ENCODE results near the gene ZNF319.

The ZNF319 gene

DNA sequence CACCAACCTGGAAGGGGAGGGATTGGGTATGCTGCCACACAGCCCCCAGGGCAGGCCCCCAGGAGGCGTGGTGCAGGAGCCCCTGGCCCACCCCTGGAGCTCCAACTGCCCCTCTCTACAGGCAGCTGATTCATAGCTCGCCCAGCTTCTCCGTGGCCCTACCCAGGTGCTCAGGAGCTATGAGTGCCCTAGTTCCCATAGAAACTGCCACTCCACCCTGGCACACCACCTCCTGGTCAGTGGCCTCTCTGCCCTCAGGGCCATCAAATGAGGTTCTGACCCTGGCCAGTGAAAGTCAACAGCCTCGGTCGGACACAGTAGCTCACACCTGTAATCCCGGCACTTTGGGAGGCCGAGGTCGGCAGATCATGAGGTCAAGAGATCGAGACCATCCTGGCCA, 47.6 kb downstream of the ZNF319 start:
- no peak overlapping the region for H4K5ac ChIP-seq (ENCODE audit: low read length)
- no peaks in the 10 kb centered on the region for H3K36me3 ChIP-seq (ENCODE audit: control insufficient read depth, insufficient read depth, low read length)
- H2BK120ac ChIP-seq (ENCODE audit: low read depth, low read length) = no peak overlapping the region
- no peak overlapping the region for H3K18ac ChIP-seq (ENCODE audit: low read length)
- H3K27ac ChIP-seq (ENCODE audit: low read depth, low read length) = no peak overlapping the region
- H3K23ac ChIP-seq (ENCODE audit: low read length) = no peak overlapping the region
- no peak overlapping the region for H3K4me3 ChIP-seq (ENCODE audit: low read length)
- no peak for DNase-seq
- no peak overlapping the region for H4K8ac ChIP-seq (ENCODE audit: low read depth, low read length)
- no peak overlapping the region for H3K56ac ChIP-seq (ENCODE audit: low read length)
- H3K4ac ChIP-seq (ENCODE audit: low read depth, low read length) = no peak overlapping the region
- H2BK5ac ChIP-seq (ENCODE audit: low read length) = no peak overlapping the region
- H3K79me2 ChIP-seq (ENCODE audit: control insufficient read depth, insufficient read depth, low read length) = no peaks in the 10 kb centered on the region
- H3K79me1 ChIP-seq (ENCODE audit: low read length) = no peaks in the 10 kb centered on the region
- no CpG with 5 or more reads among the region's 9 CpGs for WGBS (ENCODE audit: extremely low coverage, insufficient coverage, low lambda C conversion rate)
- no peak overlapping the region for H3K4me2 ChIP-seq (ENCODE audit: low read length)
- H3K4me1 ChIP-seq (ENCODE audit: control insufficient read depth, low read depth, low read length) = no peaks in the 10 kb centered on the region
- no peaks in the 10 kb centered on the region for H3K27me3 ChIP-seq (ENCODE audit: insufficient read depth, low read length, poor library complexity)
- H3K9ac ChIP-seq (ENCODE audit: low read length) = no peak overlapping the region
- no peak overlapping the region for H2BK15ac ChIP-seq (replicated peaks; ENCODE audit: low read depth)
- H2AK5ac ChIP-seq (ENCODE audit: low read length) = no peak overlapping the region

DNA sequence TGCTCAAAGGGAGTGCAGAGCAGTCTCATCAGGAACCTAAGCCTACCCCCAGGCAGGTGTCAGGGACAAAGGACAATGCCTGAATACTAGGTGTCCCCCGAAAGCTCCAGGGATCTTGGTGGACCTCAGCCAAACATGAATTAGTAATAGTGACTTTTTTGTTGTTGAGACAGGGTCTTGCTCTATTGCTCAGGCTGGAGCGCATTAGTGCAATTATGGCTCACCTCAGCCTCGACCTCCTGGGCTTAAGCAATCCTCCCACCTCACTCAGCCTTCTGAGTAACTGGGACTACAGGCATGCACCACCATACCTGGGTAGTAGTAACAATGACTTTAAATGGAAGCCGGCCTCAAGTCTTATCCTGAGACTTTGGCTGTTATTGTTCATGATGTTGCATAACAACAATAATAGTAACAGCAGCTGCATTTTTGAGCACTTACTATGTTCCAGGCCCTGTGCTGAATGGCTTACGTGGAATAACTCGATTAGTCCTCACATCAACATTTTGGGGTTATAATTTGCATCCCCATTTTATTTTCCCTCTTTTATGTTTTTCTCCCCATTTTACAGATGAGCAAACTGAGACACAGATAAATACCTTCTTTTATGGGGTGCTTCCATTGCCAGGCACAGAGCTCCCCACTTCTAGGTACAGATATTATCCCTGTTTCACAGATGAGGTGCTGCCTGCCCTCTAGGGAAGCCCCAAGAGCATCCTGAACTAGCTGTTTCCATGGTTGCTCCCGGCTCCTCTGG, 49.1 kb downstream of the ZNF319 start:
- Histone ChIP-seq H4K5ac (ENCODE audit: low read length) (no peak overlapping the region), H3K79me1 (ENCODE audit: low read length) (no peaks in the 10 kb centered on the region), H2BK120ac (ENCODE audit: low read depth, low read length) (no peak overlapping the region), H3K27me3 (ENCODE audit: insufficient read depth, low read length, poor library complexity) (no peaks in the 10 kb centered on the region), H3K79me2 (ENCODE audit: control insufficient read depth, insufficient read depth, low read length) (no peaks in the 10 kb centered on the region), H2AK5ac (ENCODE audit: low read length) (no peak overlapping the region), H3K9ac (ENCODE audit: low read length) (no peak overlapping the region), H2BK5ac (ENCODE audit: low read length) (no peak overlapping the region), H3K36me3 (ENCODE audit: control insufficient read depth, insufficient read depth, low read length) (no peaks in the 10 kb centered on the region), H4K8ac (ENCODE audit: low read depth, low read length) (no peak overlapping the region), H3K56ac (ENCODE audit: low read length) (no peak overlapping the region), H3K4me3 (ENCODE audit: low read length) (no peak overlapping the region), H3K23ac (ENCODE audit: low read length) (no peak overlapping the region), H3K27ac (ENCODE audit: low read depth, low read length) (no peak overlapping the region), H2BK15ac (replicated peaks; ENCODE audit: low read depth) (no peak overlapping the region), H3K18ac (ENCODE audit: low read length) (no peak overlapping the region), H3K4me2 (ENCODE audit: low read length) (no peak overlapping the region), H3K4ac (ENCODE audit: low read depth, low read length) (no peak overlapping the region), H3K4me1 (ENCODE audit: control insufficient read depth, low read depth, low read length) (no peaks in the 10 kb centered on the region)
- DNase-seq = no peak
- WGBS (ENCODE audit: extremely low coverage, insufficient coverage, low lambda C conversion rate) = no CpG with 5 or more reads among the region's 7 CpGs

GRCh38 chr16:57950382-57950781, 50.1 kb downstream of the ZNF319 start:
- no peak overlapping the region for H3K27ac ChIP-seq (ENCODE audit: low read depth, low read length)
- no peaks in the 10 kb centered on the region for H3K4me1 ChIP-seq (ENCODE audit: control insufficient read depth, low read depth, low read length)
- H3K36me3 ChIP-seq (ENCODE audit: control insufficient read depth, insufficient read depth, low read length) = no peaks in the 10 kb centered on the region
- no peak overlapping the region for H4K5ac ChIP-seq (ENCODE audit: low read length)
- no peak overlapping the region for H3K4me3 ChIP-seq (ENCODE audit: low read length)
- H3K27me3 ChIP-seq (ENCODE audit: insufficient read depth, low read length, poor library complexity) = no peaks in the 10 kb centered on the region
- no peak overlapping the region for H2BK120ac ChIP-seq (ENCODE audit: low read depth, low read length)
- no peaks in the 10 kb centered on the region for H3K79me2 ChIP-seq (ENCODE audit: control insufficient read depth, insufficient read depth, low read length)
- no peak overlapping the region for H3K23ac ChIP-seq (ENCODE audit: low read length)
- H3K18ac ChIP-seq (ENCODE audit: low read length) = no peak overlapping the region
- H3K56ac ChIP-seq (ENCODE audit: low read length) = no peak overlapping the region
- H2BK5ac ChIP-seq (ENCODE audit: low read length) = no peak overlapping the region
- no peak overlapping the region for H2BK15ac ChIP-seq (replicated peaks; ENCODE audit: low read depth)
- no peak overlapping the region for H3K4ac ChIP-seq (ENCODE audit: low read depth, low read length)
- WGBS (ENCODE audit: extremely low coverage, insufficient coverage, low lambda C conversion rate) = no CpG with 5 or more reads among the region's 6 CpGs
- DNase-seq = no peak
- no peak overlapping the region for H2AK5ac ChIP-seq (ENCODE audit: low read length)
- H3K4me2 ChIP-seq (ENCODE audit: low read length) = no peak overlapping the region
- H4K8ac ChIP-seq (ENCODE audit: low read depth, low read length) = no peak overlapping the region
- no peak overlapping the region for H3K9ac ChIP-seq (ENCODE audit: low read length)
- no peaks in the 10 kb centered on the region for H3K79me1 ChIP-seq (ENCODE audit: low read length)

GRCh38 chr16:57949595-57950238, 50.8 kb downstream of the ZNF319 start:
- Histone ChIP-seq H4K8ac (ENCODE audit: low read depth, low read length) (no peak overlapping the region), H3K4ac (ENCODE audit: low read depth, low read length) (no peak overlapping the region), H4K5ac (ENCODE audit: low read length) (no peak overlapping the region), H3K79me1 (ENCODE audit: low read length) (no peaks in the 10 kb centered on the region), H3K4me3 (ENCODE audit: low read length) (no peak overlapping the region), H3K27me3 (ENCODE audit: insufficient read depth, low read length, poor library complexity) (no peaks in the 10 kb centered on the region), H3K27ac (ENCODE audit: low read depth, low read length) (no peak overlapping the region), H3K18ac (ENCODE audit: low read length) (no peak overlapping the region), H2BK120ac (ENCODE audit: low read depth, low read length) (no peak overlapping the region), H2AK5ac (ENCODE audit: low read length) (no peak overlapping the region), H2BK15ac (replicated peaks; ENCODE audit: low read depth) (no peak overlapping the region), H3K9ac (ENCODE audit: low read length) (no peak overlapping the region), H3K4me1 (ENCODE audit: control insufficient read depth, low read depth, low read length) (no peaks in the 10 kb centered on the region), H3K4me2 (ENCODE audit: low read length) (no peak overlapping the region), H3K23ac (ENCODE audit: low read length) (no peak overlapping the region), H2BK5ac (ENCODE audit: low read length) (no peak overlapping the region), H3K36me3 (ENCODE audit: control insufficient read depth, insufficient read depth, low read length) (no peaks in the 10 kb centered on the region), H3K79me2 (ENCODE audit: control insufficient read depth, insufficient read depth, low read length) (no peaks in the 10 kb centered on the region), H3K56ac (ENCODE audit: low read length) (no peak overlapping the region)
- WGBS (ENCODE audit: extremely low coverage, insufficient coverage, low lambda C conversion rate) = no CpG with 5 or more reads among the region's 5 CpGs
- no peak for DNase-seq

DNA sequence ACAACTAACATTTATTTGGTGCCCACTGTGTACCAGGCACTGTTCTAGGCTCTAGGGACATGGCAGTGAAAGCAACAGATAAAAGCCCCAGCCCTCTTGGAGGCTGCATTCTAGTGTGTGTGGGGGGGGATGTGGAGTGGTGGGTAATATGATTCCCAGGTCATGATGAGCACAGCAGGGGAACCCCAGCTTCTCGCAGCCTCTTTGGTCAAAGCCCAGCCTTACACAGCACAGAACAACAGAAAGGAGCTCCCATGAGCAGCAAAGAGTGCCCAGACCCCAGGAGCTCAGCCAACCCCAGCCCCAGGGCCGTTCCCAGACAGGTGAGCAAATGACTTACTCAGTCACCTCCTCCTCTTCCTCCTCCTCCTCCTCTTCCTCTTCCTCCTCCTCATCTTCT, 51.5 kb downstream of the ZNF319 start:
- no CpG with 5 or more reads among the region's 2 CpGs for WGBS (ENCODE audit: extremely low coverage, insufficient coverage, low lambda C conversion rate)

More for the DNA sequence above, 51.5 kb downstream of the ZNF319 start:
- Histone ChIP-seq H2BK5ac (ENCODE audit: low read length) (no peak overlapping the region), H3K27ac (ENCODE audit: low read depth, low read length) (no peak overlapping the region), H3K4me2 (ENCODE audit: low read length) (no peak overlapping the region), H2AK5ac (ENCODE audit: low read length) (no peak overlapping the region), H3K79me2 (ENCODE audit: control insufficient read depth, insufficient read depth, low read length) (no peaks in the 10 kb centered on the region), H3K4ac (ENCODE audit: low read depth, low read length) (no peak overlapping the region), H4K8ac (ENCODE audit: low read depth, low read length) (no peak overlapping the region), H3K9ac (ENCODE audit: low read length) (no peak overlapping the region), H3K27me3 (ENCODE audit: insufficient read depth, low read length, poor library complexity) (no peaks in the 10 kb centered on the region), H3K4me3 (ENCODE audit: low read length) (no peak overlapping the region), H3K4me1 (ENCODE audit: control insufficient read depth, low read depth, low read length) (no peaks in the 10 kb centered on the region), H2BK120ac (ENCODE audit: low read depth, low read length) (no peak overlapping the region), H3K56ac (ENCODE audit: low read length) (no peak overlapping the region), H4K5ac (ENCODE audit: low read length) (no peak overlapping the region), H3K18ac (ENCODE audit: low read length) (no peak overlapping the region), H2BK15ac (replicated peaks; ENCODE audit: low read depth) (no peak overlapping the region), H3K36me3 (ENCODE audit: control insufficient read depth, insufficient read depth, low read length) (no peaks in the 10 kb centered on the region), H3K23ac (ENCODE audit: low read length) (no peak overlapping the region), H3K79me1 (ENCODE audit: low read length) (no peaks in the 10 kb centered on the region)
- peak; percentile 48 for DNase-seq
